C1 segment of cervical spinal cord (tissue), 14 donors: ENCODE data around the gene ISYNA1.

Experiments
- DNase-seq, 14 donors: peaks; one replicate each; lab custom pipeline; 2025; lab: John Stamatoyannopoulos, UW

ISYNA1 gene

GRCh38 chr19:18445262-18445948, 7.5 kb upstream of the ISYNA1 start:
- no peak for DNase-seq

GRCh38 chr19:18444513-18444912, 6.6 kb upstream of the ISYNA1 start:
- DNase-seq, result no peak

- no peak for DNase-seq
These were observed 5.9 kb upstream of the ISYNA1 start for GRCh38 chr19:18443831-18444230.

GRCh38 chr19:18443406-18443805, 5.5 kb upstream of the ISYNA1 start:
- DNase-seq, result no peak

GRCh38 chr19:18442941-18443340, 5.0 kb upstream of the ISYNA1 start:
- no peak for DNase-seq

- DNase-seq, result no peak
These were observed 4.2 kb upstream of the ISYNA1 start for GRCh38 chr19:18441804-18442788.

GRCh38 chr19:18440936-18441803, 3.2 kb upstream of the ISYNA1 start:
- DNase-seq, result no peak

GRCh38 chr19:18440415-18440877, 2.5 kb upstream of the ISYNA1 start:
- no peak for DNase-seq

- no peak for DNase-seq
These were observed 1.9 kb upstream of the ISYNA1 start for GRCh38 chr19:18439910-18440237.

- DNase-seq, result no peak
These were observed 1.3 kb upstream of the ISYNA1 start for GRCh38 chr19:18439025-18439909.

- no peak for DNase-seq
These were observed 545 bp upstream of the ISYNA1 start for GRCh38 chr19:18438331-18439024.

GRCh38 chr19:18436671-18437490, 1.1 kb downstream of the ISYNA1 start:
- peak in 4 of 14 donors; percentile 26 to 39 (median 31) for DNase-seq

GRCh38 chr19:18435842-18436670, 1.9 kb downstream of the ISYNA1 start:
- no peak for DNase-seq

- no peak for DNase-seq
These were observed 2.6 kb downstream of the ISYNA1 start for GRCh38 chr19:18435178-18435841.

GRCh38 chr19:18434411-18435175, 3.3 kb downstream of the ISYNA1 start:
- no peak for DNase-seq

- no peak for DNase-seq
These were observed 4.1 kb downstream of the ISYNA1 start for GRCh38 chr19:18433735-18434398.
